HG03139 (cell line): ENCODE results near the gene OLAH.
A peak's percentile ranks its signal among the peaks of the same experiment; 100 is the strongest.

ENCODE experiments used
- ATAC-seq: cut with Tn5 transposase; IDR thresholded peaks from one replicate; pipeline ENCODE4 v1.9.1; 2021; ENCODE audit not compliant: unreplicated experiment

Gene OLAH

GRCh38 chr10:15122477-15123030 lies 78.8 kb downstream of the OLAH start:
- ATAC-seq = peak; percentile 70
